Measurements from ENCODE around the gene NEK7.

The NEK7 gene

GRCh38 chr1:198337886-198338285 lies 181.1 kb downstream of the NEK7 start:
- no peak for TF ChIP-seq CTCF (IDR thresholded peaks at IDR 0.05; ENCODE audit: low read depth, low read length)
- Histone ChIP-seq H3K4me3 (ENCODE audit: low read depth, low read length) (no peak overlapping the region), H3K9me3 (no peaks in the 10 kb centered on the region), H3K4me1 (peaks cover under 1% of the 10 kb centered on the region; the same call in 1 of the 2 replicates), H3K27me3 (no peaks in the 10 kb centered on the region), H3K36me3 (no peaks in the 10 kb centered on the region)
- DNase-seq = no peak

- no peak overlapping the region for H3K4me3 ChIP-seq (ENCODE audit: low read depth, low read length)
- no peaks in the 10 kb centered on the region; the same call in 1 of the 2 replicates for H3K4me1 ChIP-seq
- no peaks in the 10 kb centered on the region for H3K27me3 ChIP-seq
- H3K9me3 ChIP-seq = no peaks in the 10 kb centered on the region
- TF ChIP-seq CTCF (IDR thresholded peaks at IDR 0.05; ENCODE audit: low read depth, low read length) = no peak
- no peaks in the 10 kb centered on the region for H3K36me3 ChIP-seq
- no peak for DNase-seq
Measured at GRCh38 chr1:198340139-198340538, 183.3 kb downstream of the NEK7 start.

GRCh38 chr1:198346178-198346577 lies 189.4 kb downstream of the NEK7 start:
- DNase-seq = no peak
- Histone ChIP-seq H3K4me3 (ENCODE audit: low read depth, low read length) (no peak overlapping the region), H3K36me3 (no peaks in the 10 kb centered on the region), H3K27me3 (no peaks in the 10 kb centered on the region), H3K9me3 (no peaks in the 10 kb centered on the region), H3K4me1 (no peaks in the 10 kb centered on the region)
- TF ChIP-seq CTCF (IDR thresholded peaks at IDR 0.05; ENCODE audit: low read depth, low read length) = no peak

GRCh38 chr1:198350456-198350855 lies 193.7 kb downstream of the NEK7 start:
- no peak for DNase-seq
- TF ChIP-seq CTCF (IDR thresholded peaks at IDR 0.05; ENCODE audit: low read depth, low read length) = peak; percentile 42

GRCh38 chr1:198352975-198353695 lies 196.3 kb downstream of the NEK7 start:
- Histone ChIP-seq H3K4me1 (no peaks in the 10 kb centered on the region), H3K4me3 (ENCODE audit: low read depth, low read length) (no peak overlapping the region), H3K36me3 (no peaks in the 10 kb centered on the region), H3K27me3 (no peaks in the 10 kb centered on the region), H3K9me3 (no peaks in the 10 kb centered on the region)
- no peak for DNase-seq
- no peak for TF ChIP-seq CTCF (IDR thresholded peaks at IDR 0.05; ENCODE audit: low read depth, low read length)

More at GRCh38 chr1:198350456-198350855, 193.7 kb downstream of the NEK7 start:
- Histone ChIP-seq H3K4me3 (ENCODE audit: low read depth, low read length) (no peak overlapping the region), H3K27me3 (no peaks in the 10 kb centered on the region), H3K9me3 (no peaks in the 10 kb centered on the region), H3K36me3 (no peaks in the 10 kb centered on the region), H3K4me1 (no peaks in the 10 kb centered on the region)

GRCh38 chr1:198357937-198358336 lies 201.1 kb downstream of the NEK7 start:
- no peak for DNase-seq
- no peaks in the 10 kb centered on the region for H3K4me1 ChIP-seq
- H3K36me3 ChIP-seq = no peaks in the 10 kb centered on the region
- H3K27me3 ChIP-seq = no peaks in the 10 kb centered on the region
- no peak overlapping the region for H3K4me3 ChIP-seq (ENCODE audit: low read depth, low read length)
- no peaks in the 10 kb centered on the region for H3K9me3 ChIP-seq
- no peak for TF ChIP-seq CTCF (IDR thresholded peaks at IDR 0.05; ENCODE audit: low read depth, low read length)

Measured in BE2C (cell line).